Right lobe of liver (tissue), 4 donors: ENCODE measurements around the gene SERINC5.

ENCODE experiments used
- CTCF ChIP-seq, 4 donors: fragments of 200-600 bp in 3 of 4; fragments of 450-650 bp in 1 of 4; IDR thresholded peaks; one replicate each; pipeline versions ENCODE4 v1.5.1 to v1.8.0; 2016 to 2022; ENCODE audit warnings: antibody characterized with exemption in 4 of 4, mild to moderate bottlenecking in 2 of 4
- POLR2A ChIP-seq: fragments of 450-650 bp; IDR thresholded peaks from one replicate; pipeline ENCODE4 v1.6.1; 2017; ENCODE audit warnings: antibody characterized with exemption, mild to moderate bottlenecking
- donor health status: DM: no; HTN: no; CAD: no.
- donor health status: DM: no; HTN: no; CAD: no.
- donor health status: DM: no; HTN: yes; CAD: no.

GRCh38 chr5:80174790-80175189 is 81.1 kb downstream of the SERINC5 start:
- TF ChIP-seq CTCF (IDR thresholded peaks at IDR 0.05) (no peak), POLR2A (no peak)
